Suprapubic skin (tissue), 3 donors: ENCODE measurements around the gene RNF212.

ENCODE experiments used
- EP300 ChIP-seq: sonication (generic); formaldehyde crosslinking; IDR thresholded peaks from one replicate; pipeline ENCODE4 v1.6.1; 2017; ENCODE audit warnings: antibody characterized with exemption
- POLR2A ChIP-seq, 2 donors: fragments of 450-650 bp; IDR thresholded peaks; one replicate each; pipeline ENCODE4 v1.6.1; 2017; ENCODE audit warnings: antibody characterized with exemption in 2 of 2, mild to moderate bottlenecking in 2 of 2, moderate library complexity in 2 of 2
- TF ChIP-seq, protein P1 (sequence below), 2 donors: fragments of 200-600 bp in 1 of 2; fragments of 450-650 bp in 1 of 2; sonication (generic) in 1 of 2; IDR thresholded peaks; one replicate each; pipeline ENCODE4 v1.5.1; 2016 to 2019; ENCODE audit warnings: antibody characterized with exemption in 2 of 2, mild to moderate bottlenecking in 1 of 2, moderate library complexity in 1 of 2

DNA sequence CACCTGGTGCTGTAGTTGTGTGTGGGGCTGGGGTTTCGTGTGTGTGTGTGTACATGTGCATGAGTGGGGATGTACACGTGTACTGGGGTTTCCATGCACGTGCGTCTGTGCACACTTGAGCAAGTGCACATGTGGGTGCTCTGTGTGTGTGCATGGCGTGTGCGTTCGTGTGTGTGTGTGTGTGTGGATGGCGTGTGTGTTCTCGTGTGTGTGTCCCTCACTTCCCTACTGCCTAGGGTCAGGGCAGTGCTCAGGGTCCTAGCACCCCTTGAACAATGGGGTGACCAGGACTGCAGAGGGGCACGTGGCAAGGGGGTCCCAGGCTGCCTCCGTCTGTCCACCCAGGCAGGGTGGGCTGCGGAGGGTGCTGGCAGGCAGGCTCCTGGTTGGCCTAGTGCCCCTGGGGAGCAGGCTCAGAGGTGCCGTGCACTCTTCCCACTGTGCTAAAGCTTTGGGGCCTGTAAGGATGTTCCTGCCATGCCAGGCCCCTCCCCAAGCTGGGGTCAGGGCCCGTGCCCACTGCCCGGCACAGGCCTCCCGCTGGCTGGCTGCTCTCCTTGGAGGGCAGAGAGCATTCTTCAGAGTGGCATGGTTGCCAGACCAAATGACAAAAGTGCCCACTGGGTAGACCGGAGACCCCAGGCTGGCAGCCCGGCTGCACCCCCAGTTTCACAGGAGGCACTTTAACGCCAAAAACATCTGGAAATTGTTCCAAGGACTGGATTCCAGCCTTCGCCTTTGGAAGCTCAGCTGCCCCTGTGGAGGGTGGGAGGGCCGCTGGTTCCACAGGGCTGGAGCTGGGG is 72.8 kb downstream of the RNF212 start:
- TF ChIP-seq, protein P1, sequence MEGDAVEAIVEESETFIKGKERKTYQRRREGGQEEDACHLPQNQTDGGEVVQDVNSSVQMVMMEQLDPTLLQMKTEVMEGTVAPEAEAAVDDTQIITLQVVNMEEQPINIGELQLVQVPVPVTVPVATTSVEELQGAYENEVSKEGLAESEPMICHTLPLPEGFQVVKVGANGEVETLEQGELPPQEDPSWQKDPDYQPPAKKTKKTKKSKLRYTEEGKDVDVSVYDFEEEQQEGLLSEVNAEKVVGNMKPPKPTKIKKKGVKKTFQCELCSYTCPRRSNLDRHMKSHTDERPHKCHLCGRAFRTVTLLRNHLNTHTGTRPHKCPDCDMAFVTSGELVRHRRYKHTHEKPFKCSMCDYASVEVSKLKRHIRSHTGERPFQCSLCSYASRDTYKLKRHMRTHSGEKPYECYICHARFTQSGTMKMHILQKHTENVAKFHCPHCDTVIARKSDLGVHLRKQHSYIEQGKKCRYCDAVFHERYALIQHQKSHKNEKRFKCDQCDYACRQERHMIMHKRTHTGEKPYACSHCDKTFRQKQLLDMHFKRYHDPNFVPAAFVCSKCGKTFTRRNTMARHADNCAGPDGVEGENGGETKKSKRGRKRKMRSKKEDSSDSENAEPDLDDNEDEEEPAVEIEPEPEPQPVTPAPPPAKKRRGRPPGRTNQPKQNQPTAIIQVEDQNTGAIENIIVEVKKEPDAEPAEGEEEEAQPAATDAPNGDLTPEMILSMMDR (IDR thresholded peaks at IDR 0.05) = no peak
- no peak for TF ChIP-seq EP300
- TF ChIP-seq POLR2A (IDR thresholded peaks at IDR 0.05) = no peak
